Trophoblast cell (in vitro differentiated cells and primary cell): ENCODE results near the gene TIMM44.

ENCODE experiments used
- DNase-seq, 2 donors: peaks; one replicate each; pipeline ENCODE4 v3.0.0-alpha.2; 2016
- H2AFZ ChIP-seq: 2 replicates; pipeline ENCODE4 v1.6.1; 2013; ENCODE audit warnings: low read length, moderate library complexity, mild to moderate bottlenecking; ENCODE audit not compliant: insufficient read depth, poor library complexity
- H2AK5ac ChIP-seq: 2 replicates; pipeline ENCODE4 v1.6.1; 2013; ENCODE audit warnings: mild to moderate bottlenecking, low read length
- H2BK120ac ChIP-seq: 2 replicates; pipeline ENCODE4 v1.6.1; 2013; ENCODE audit warnings: low read length, mild to moderate bottlenecking, moderate library complexity; ENCODE audit not compliant: insufficient read depth, poor library complexity
- H2BK12ac ChIP-seq: 2 replicates; pipeline ENCODE4 v1.6.1; 2013; ENCODE audit warnings: mild to moderate bottlenecking, low read length, moderate library complexity
- H2BK5ac ChIP-seq: 2 replicates; pipeline ENCODE4 v1.6.1; 2013; ENCODE audit warnings: low read length, low read depth, moderate library complexity, mild to moderate bottlenecking; ENCODE audit not compliant: poor library complexity
- H3K14ac ChIP-seq: 2 replicates; pipeline ENCODE4 v1.6.1; 2013; ENCODE audit warnings: mild to moderate bottlenecking, low read length
- H3K18ac ChIP-seq: 2 replicates; pipeline ENCODE4 v1.6.1; 2013; ENCODE audit warnings: mild to moderate bottlenecking, low read length
- H3K23ac ChIP-seq: 2 replicates; pipeline ENCODE4 v1.6.1; 2013; ENCODE audit warnings: low read length
- H3K27ac ChIP-seq: 2 replicates; pipeline ENCODE4 v1.5.1; 2013; ENCODE audit warnings: low read depth, mild to moderate bottlenecking, inconsistent platforms, low read length, moderate library complexity
- H3K27me3 ChIP-seq: 2 replicates; pipeline ENCODE4 v1.6.1; 2013; ENCODE audit warnings: inconsistent platforms, mild to moderate bottlenecking, low read length, moderate library complexity; ENCODE audit not compliant: insufficient read depth
- H3K36me3 ChIP-seq, 2 experiments: 1 replicate in 1 of 2; 2 replicates in 1 of 2; pipeline ENCODE4 v1.6.1; 2013; ENCODE audit warnings: low read length in 2 of 2, mild to moderate bottlenecking in 2 of 2, moderate library complexity in 1 of 2; ENCODE audit not compliant: insufficient read depth in 2 of 2, control insufficient read depth in 1 of 2
- H3K4ac ChIP-seq: 2 replicates; pipeline ENCODE4 v1.6.1; 2013; ENCODE audit warnings: low read depth, mild to moderate bottlenecking, low read length, moderate library complexity
- H3K4me1 ChIP-seq, 2 experiments: 1 replicate in 1 of 2; 2 replicates in 1 of 2; pipeline ENCODE4 v1.6.1; 2013; ENCODE audit warnings: low read length in 2 of 2, mild to moderate bottlenecking in 2 of 2, moderate library complexity in 1 of 2; ENCODE audit not compliant: insufficient read depth in 2 of 2, control insufficient read depth in 1 of 2
- H3K4me2 ChIP-seq: 2 replicates; pipeline ENCODE4 v1.6.1; 2013; ENCODE audit warnings: inconsistent platforms, mild to moderate bottlenecking, low read length, moderate library complexity
- H3K4me3 ChIP-seq: 2 replicates; pipeline ENCODE4 v1.5.1; 2013; ENCODE audit warnings: mild to moderate bottlenecking, low read depth, low read length, inconsistent platforms
- H3K79me1 ChIP-seq: one replicate; pipeline ENCODE4 v1.6.1; 2013; ENCODE audit warnings: low read length
- H3K79me2 ChIP-seq: 2 replicates; pipeline ENCODE4 v1.6.1; 2013; ENCODE audit warnings: low read length, mild to moderate bottlenecking; ENCODE audit not compliant: control insufficient read depth, insufficient read depth, poor library complexity
- H3K9ac ChIP-seq: 2 replicates; pipeline ENCODE4 v1.6.1; 2013; ENCODE audit warnings: mild to moderate bottlenecking, low read length
- H3K9me3 ChIP-seq: 2 replicates; pipeline ENCODE4 v1.6.1; 2013; ENCODE audit warnings: low read depth, mild to moderate bottlenecking, control low read depth, inconsistent platforms, low read length; ENCODE audit not compliant: insufficient read depth
- H4K12ac ChIP-seq: 2 replicates; pipeline ENCODE4 v1.6.1; 2013; ENCODE audit warnings: low read depth, mild to moderate bottlenecking, low read length, moderate library complexity
- H4K8ac ChIP-seq: 2 replicates; pipeline ENCODE4 v1.6.1; 2013; ENCODE audit warnings: low read depth, mild to moderate bottlenecking, low read length, moderate library complexity
- H4K91ac ChIP-seq: one replicate; pipeline ENCODE4 v1.6.1; 2013; ENCODE audit warnings: low read depth, mild to moderate bottlenecking, low read length, moderate library complexity
- WGBS: extraction: QIAGEN DNeasy Blood & Tissue Kit; methylation state at CpG from one replicate; pipeline ENCODE4 v1.1.7; 2013; ENCODE audit warnings: missing lambda C conversion rate; ENCODE audit not compliant: insufficient read length, insufficient coverage; ENCODE audit errors: extremely low coverage; 5-methylcytosine and 5-hydroxymethylcytosine counted together

Gene TIMM44

GRCh38 chr19:7983286-7983950 is 40.0 kb upstream of the TIMM44 start:
- Histone ChIP-seq H3K4me3 (no peak overlapping the region), H3K18ac (no peak overlapping the region), H2BK120ac (no peak overlapping the region), H3K27ac (no peak overlapping the region), H3K27me3 (no peaks in the 10 kb centered on the region), H3K4me1 (peaks cover 5 to 14% of the 10 kb centered on the region in 2 experiments), H4K8ac (no peak overlapping the region), H3K79me2 (peaks cover 5% of the 10 kb centered on the region), H3K36me3 (peaks cover 85 to 89% of the 10 kb centered on the region in 2 experiments), H3K79me1 (peaks cover under 1% of the 10 kb centered on the region), H3K9me3 (peaks cover 1% of the 10 kb centered on the region), H2AFZ (no peak overlapping the region), H4K12ac (no peak overlapping the region), H4K91ac (no peak overlapping the region), H3K23ac (no peak overlapping the region), H2BK5ac (no peak overlapping the region), H3K4me2 (no peak overlapping the region), H2AK5ac (no peak overlapping the region), H3K9ac (no peak overlapping the region), H3K4ac (no peak overlapping the region), H2BK12ac (no peak overlapping the region), H3K14ac (no peak overlapping the region)
- WGBS, result no CpG with 5 or more reads among the region's 18 CpGs
- no peak for DNase-seq

GRCh38 chr19:7982651-7983099 is 39.2 kb upstream of the TIMM44 start:
- no peak overlapping the region for H4K8ac ChIP-seq
- H3K9me3 ChIP-seq, result peaks cover 1% of the 10 kb centered on the region
- peaks cover 84 to 89% of the 10 kb centered on the region in 2 experiments for H3K36me3 ChIP-seq
- H3K18ac ChIP-seq, result no peak overlapping the region
- no peak overlapping the region for H3K14ac ChIP-seq
- no peak overlapping the region for H4K91ac ChIP-seq
- H3K79me1 ChIP-seq, result no peaks in the 10 kb centered on the region
- H3K79me2 ChIP-seq, result peaks cover 3% of the 10 kb centered on the region
- H3K4ac ChIP-seq, result no peak overlapping the region
- H3K23ac ChIP-seq, result no peak overlapping the region
- peaks cover 4 to 7% of the 10 kb centered on the region in 2 experiments for H3K4me1 ChIP-seq
- no CpG with 5 or more reads among the region's 21 CpGs for WGBS
- H3K27me3 ChIP-seq, result no peaks in the 10 kb centered on the region
- H3K9ac ChIP-seq, result no peak overlapping the region
- H2BK120ac ChIP-seq, result no peak overlapping the region
- H2BK12ac ChIP-seq, result no peak overlapping the region
- H2BK5ac ChIP-seq, result no peak overlapping the region
- H2AK5ac ChIP-seq, result no peak overlapping the region
- H2AFZ ChIP-seq, result no peak overlapping the region
- H3K4me2 ChIP-seq, result no peak overlapping the region
- H3K4me3 ChIP-seq, result no peak overlapping the region
- no peak overlapping the region for H3K27ac ChIP-seq
- peak in 1 of 2 donors; percentile 61 for DNase-seq
- H4K12ac ChIP-seq, result no peak overlapping the region

GRCh38 chr19:7982103-7982502 is 38.6 kb upstream of the TIMM44 start:
- Histone ChIP-seq H3K4ac (no peak overlapping the region), H3K36me3 (peaks cover 85 to 89% of the 10 kb centered on the region in 2 experiments), H3K27me3 (no peaks in the 10 kb centered on the region), H4K12ac (no peak overlapping the region), H2BK12ac (no peak overlapping the region), H2AFZ (no peak overlapping the region), H3K18ac (no peak overlapping the region), H4K8ac (no peak overlapping the region), H3K79me2 (peaks cover 3% of the 10 kb centered on the region), H3K9ac (no peak overlapping the region), H2BK5ac (no peak overlapping the region), H3K4me1 (peaks cover 0 to 2% of the 10 kb centered on the region in 2 experiments), H3K4me3 (no peak overlapping the region), H3K79me1 (no peaks in the 10 kb centered on the region), H3K4me2 (no peak overlapping the region), H2BK120ac (no peak overlapping the region), H4K91ac (no peak overlapping the region), H3K27ac (no peak overlapping the region), H2AK5ac (no peak overlapping the region), H3K9me3 (peaks cover 3% of the 10 kb centered on the region), H3K14ac (no peak overlapping the region), H3K23ac (no peak overlapping the region)
- DNase-seq, result no peak
- no CpG with 5 or more reads among the region's 10 CpGs for WGBS

GRCh38 chr19:7981661-7982060 is 38.2 kb upstream of the TIMM44 start:
- H3K27me3 ChIP-seq, result no peaks in the 10 kb centered on the region
- H3K4me2 ChIP-seq, result no peak overlapping the region
- H3K4ac ChIP-seq, result no peak overlapping the region
- WGBS, result no CpG with 5 or more reads among the region's 7 CpGs
- no peak overlapping the region for H2BK12ac ChIP-seq
- H3K9ac ChIP-seq, result no peak overlapping the region
- H4K8ac ChIP-seq, result no peak overlapping the region
- H4K12ac ChIP-seq, result no peak overlapping the region
- no peak overlapping the region for H3K14ac ChIP-seq
- H3K79me1 ChIP-seq, result no peaks in the 10 kb centered on the region
- peaks cover 88 to 91% of the 10 kb centered on the region in 2 experiments for H3K36me3 ChIP-seq
- no peak overlapping the region for H3K4me3 ChIP-seq
- H2AFZ ChIP-seq, result no peak overlapping the region
- H3K18ac ChIP-seq, result no peak overlapping the region
- no peak overlapping the region for H2AK5ac ChIP-seq
- no peak for DNase-seq
- no peak overlapping the region for H2BK5ac ChIP-seq
- no peak overlapping the region for H4K91ac ChIP-seq
- no peak overlapping the region for H2BK120ac ChIP-seq
- H3K79me2 ChIP-seq, result peaks cover 3% of the 10 kb centered on the region
- no peak overlapping the region for H3K27ac ChIP-seq
- H3K23ac ChIP-seq, result no peak overlapping the region
- peaks cover 3% of the 10 kb centered on the region for H3K9me3 ChIP-seq
- H3K4me1 ChIP-seq, result no peaks in the 10 kb centered on the region
